ENCODE data around the gene CHN2.

Gene CHN2

GRCh38 chr7:29335188-29336083 lies 140.9 kb downstream of the CHN2 start:
- no peak for DNase-seq (ENCODE audit: low read depth)

- DNase-seq (ENCODE audit: low read depth): no peak
Measured at GRCh38 chr7:29337546-29338116, 143.1 kb downstream of the CHN2 start.

GRCh38 chr7:29340696-29341095 lies 146.1 kb downstream of the CHN2 start:
- no peak for DNase-seq (ENCODE audit: low read depth)

- no peak for DNase-seq (ENCODE audit: low read depth)
Measured at GRCh38 chr7:29341156-29341555, 146.6 kb downstream of the CHN2 start.

- DNase-seq (ENCODE audit: low read depth): no peak
Measured at GRCh38 chr7:29342761-29343160, 148.2 kb downstream of the CHN2 start.

GRCh38 chr7:29343399-29343798 lies 148.8 kb downstream of the CHN2 start:
- no peak for DNase-seq (ENCODE audit: low read depth)

GRCh38 chr7:29344334-29344978 lies 149.9 kb downstream of the CHN2 start:
- no peak for DNase-seq (ENCODE audit: low read depth)

- peak; percentile 3 for DNase-seq (ENCODE audit: low read depth)
Measured at GRCh38 chr7:29345590-29345989, 151.0 kb downstream of the CHN2 start.

- DNase-seq (ENCODE audit: low read depth): no peak
Measured at GRCh38 chr7:29346231-29346978, 151.8 kb downstream of the CHN2 start.

GRCh38 chr7:29349362-29349761 lies 154.8 kb downstream of the CHN2 start:
- no peak for DNase-seq (ENCODE audit: low read depth)

GRCh38 chr7:29350351-29350750 lies 155.8 kb downstream of the CHN2 start:
- no peak for DNase-seq (ENCODE audit: low read depth)

GRCh38 chr7:29352041-29352440 lies 157.5 kb downstream of the CHN2 start:
- no peak for DNase-seq (ENCODE audit: low read depth)

GRCh38 chr7:29353810-29354209 lies 159.2 kb downstream of the CHN2 start:
- no peak for DNase-seq (ENCODE audit: low read depth)

- no peak for DNase-seq (ENCODE audit: low read depth)
Measured at GRCh38 chr7:29354340-29354739, 159.8 kb downstream of the CHN2 start.

GRCh38 chr7:29355388-29355787 lies 160.8 kb downstream of the CHN2 start:
- DNase-seq (ENCODE audit: low read depth): no peak

GRCh38 chr7:29356631-29357030 lies 162.1 kb downstream of the CHN2 start:
- no peak for DNase-seq (ENCODE audit: low read depth)

- DNase-seq (ENCODE audit: low read depth): no peak
Measured at GRCh38 chr7:29359482-29360093, 165.0 kb downstream of the CHN2 start.

GRCh38 chr7:29360633-29361625 lies 166.4 kb downstream of the CHN2 start:
- no peak for DNase-seq (ENCODE audit: low read depth)

- DNase-seq (ENCODE audit: low read depth): no peak
Measured at GRCh38 chr7:29362380-29362779, 167.8 kb downstream of the CHN2 start.

GRCh38 chr7:29363636-29364425 lies 169.3 kb downstream of the CHN2 start:
- DNase-seq (ENCODE audit: low read depth): no peak

Measured in stimulated activated CD8-positive, alpha-beta memory T cell treated with anti-CD3 and anti-CD28 coated beads, Interleukin-4, amount 100 ng/mL, for 24 hours (primary cell).